ENCODE results near the gene ATP2A1.
"Not testable (repeated sequence)": the region's sequence is repeated elsewhere in the genome, so short reads cannot be mapped to it uniquely, and the experiment has no call there.

Gene ATP2A1

DNA sequence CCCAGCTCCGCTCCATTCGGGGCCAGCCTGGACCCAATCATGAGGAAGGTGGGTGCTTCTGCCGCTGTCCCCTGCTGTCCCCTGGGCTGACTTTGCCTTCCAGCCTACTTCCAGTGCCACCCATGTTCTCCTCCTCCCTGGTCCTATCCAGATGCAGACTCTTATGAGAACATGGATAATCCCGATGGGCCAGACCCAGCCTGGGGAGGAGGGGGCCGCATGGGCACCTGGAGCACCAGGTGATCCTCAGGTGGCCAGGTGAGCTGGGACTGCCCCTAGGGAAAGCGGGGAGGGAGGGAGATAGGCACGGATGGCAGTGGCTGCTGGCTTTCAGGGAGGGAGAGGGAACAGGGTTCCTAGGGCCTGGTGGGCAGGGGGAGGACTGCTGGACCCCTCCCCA is 60.4 kb downstream of the ATP2A1 start:
- DNase-seq = no peak

GRCh38 chr16:28939825-28940224 is 61.5 kb downstream of the ATP2A1 start:
- not testable (repeated sequence) for DNase-seq

DNA sequence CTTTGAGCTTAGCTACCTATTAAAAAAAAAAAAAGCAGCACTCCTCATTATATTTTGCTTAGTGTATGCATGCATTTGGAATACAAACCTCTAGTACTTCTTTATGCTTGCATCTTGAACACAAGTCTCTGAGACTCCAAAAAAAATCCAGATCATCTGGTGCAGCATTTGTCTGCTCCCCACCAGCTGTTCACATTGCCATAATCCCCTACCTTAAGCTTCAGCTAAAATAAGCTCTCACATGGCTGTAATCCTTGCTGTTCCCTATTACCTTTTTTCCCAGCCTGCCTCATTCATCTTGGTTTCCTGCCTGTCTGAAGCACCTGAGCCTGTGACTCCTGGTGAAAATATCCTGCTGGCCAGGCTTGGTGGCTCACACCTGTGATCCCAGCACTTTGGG is 65.0 kb downstream of the ATP2A1 start:
- DNase-seq = no peak

GRCh38 chr16:28946681-28947080 is 68.4 kb downstream of the ATP2A1 start:
- DNase-seq = no peak

DNA sequence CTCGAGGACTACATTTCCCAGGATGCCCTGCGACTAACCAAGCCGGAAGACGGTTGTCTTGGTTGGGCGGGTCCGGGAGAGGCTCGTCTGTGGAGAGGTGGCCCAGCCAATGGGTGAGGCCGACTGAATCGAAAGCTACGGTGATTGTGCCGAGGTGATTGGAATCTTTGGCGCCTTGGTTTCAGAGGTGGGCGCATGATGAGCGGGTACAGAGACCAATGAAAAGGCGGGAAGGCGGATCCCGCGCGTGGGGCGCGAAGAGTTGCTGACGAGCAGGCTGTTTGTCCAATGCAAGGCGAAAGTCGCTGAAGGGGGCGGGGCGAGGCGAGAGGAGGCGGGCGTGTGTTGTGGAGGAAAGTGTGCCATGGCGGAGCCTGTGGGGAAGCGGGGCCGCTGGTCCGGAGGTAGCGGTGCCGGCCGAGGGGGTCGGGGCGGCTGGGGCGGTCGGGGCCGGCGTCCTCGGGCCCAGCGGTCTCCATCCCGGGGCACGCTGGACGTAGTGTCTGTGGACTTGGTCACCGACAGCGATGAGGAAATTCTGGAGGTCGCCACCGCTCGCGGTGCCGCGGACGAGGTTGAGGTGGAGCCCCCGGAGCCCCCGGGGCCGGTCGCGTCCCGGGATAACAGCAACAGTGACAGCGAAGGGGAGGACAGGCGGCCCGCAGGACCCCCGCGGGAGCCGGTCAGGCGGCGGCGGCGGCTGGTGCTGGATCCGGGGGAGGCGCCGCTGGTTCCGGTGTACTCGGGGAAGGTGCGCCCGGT is 72.5 kb downstream of the ATP2A1 start, which contains the start of gene NFATC2IP:
NFATC2IP (plus strand) TSS at position 290 of the 762 bp plus-strand sequence; CDS start at position 365, 75 bp downstream.
- DNase-seq = peak; percentile 99

- DNase-seq = no peak
Measured at GRCh38 chr16:28951410-28951943, 73.2 kb downstream of the ATP2A1 start.

All from NCI-H774 (cell line).